Measurements from ENCODE around the gene CACNA1B.
"Not testable (repeated sequence)": the region's sequence is repeated elsewhere in the genome, so short reads cannot be mapped to it uniquely, and the experiment has no call there.

CACNA1B gene

GRCh38 chr9:138078846-138079245 is 201.3 kb downstream of the CACNA1B start:
- H3K36me3 ChIP-seq: no peaks in the 10 kb centered on the region
- no peak overlapping the region for H3K9ac ChIP-seq
- H3K27ac ChIP-seq: no peak overlapping the region
- no peak overlapping the region for H3K4me3 ChIP-seq
- no peak overlapping the region for H3K4me2 ChIP-seq
- no peaks in the 10 kb centered on the region for H4K20me1 ChIP-seq
- no peaks in the 10 kb centered on the region for H3K4me1 ChIP-seq
- H3K27me3 ChIP-seq: no peaks in the 10 kb centered on the region
- H3K9me3 ChIP-seq (replicated peaks in 1 of 11): peaks cover 4 to 11% (median 5%) of the 10 kb centered on the region in 11 experiments; a peak in 19 of 22 replicates
- TF ChIP-seq Cebpa-rat (IDR thresholded peaks at IDR 0.05): no peak

- Histone ChIP-seq H4K20me1 (no peaks in the 10 kb centered on the region), H3K4me2 (no peak overlapping the region), H3K4me3 (no peak overlapping the region), H3K9ac (no peak overlapping the region), H3K27ac (no peak overlapping the region), H3K4me1 (no peaks in the 10 kb centered on the region), H3K27me3 (no peaks in the 10 kb centered on the region), H3K9me3 (replicated peaks in 1 of 11) (peaks cover 25 to 32% (median 27%) of the 10 kb centered on the region in 11 experiments), H3K36me3 (no peaks in the 10 kb centered on the region)
- no peak for TF ChIP-seq Cebpa-rat (IDR thresholded peaks at IDR 0.05)
Measured at GRCh38 chr9:138080979-138081378, 203.4 kb downstream of the CACNA1B start.

GRCh38 chr9:138082918-138083636 is 205.5 kb downstream of the CACNA1B start:
- no peaks in the 10 kb centered on the region for H4K20me1 ChIP-seq
- H3K36me3 ChIP-seq: no peaks in the 10 kb centered on the region
- no peak overlapping the region for H3K27ac ChIP-seq
- no peaks in the 10 kb centered on the region for H3K4me1 ChIP-seq
- H3K27me3 ChIP-seq: no peaks in the 10 kb centered on the region
- no peak overlapping the region for H3K9ac ChIP-seq
- H3K4me2 ChIP-seq: no peak overlapping the region
- TF ChIP-seq Cebpa-rat (IDR thresholded peaks at IDR 0.05): no peak
- peaks cover 32 to 39% (median 35%) of the 10 kb centered on the region in 11 experiments for H3K9me3 ChIP-seq (replicated peaks in 1 of 11)
- no peak overlapping the region for H3K4me3 ChIP-seq

- no peaks in the 10 kb centered on the region for H4K20me1 ChIP-seq
- H3K9me3 ChIP-seq (replicated peaks in 1 of 11): peaks cover 32 to 39% (median 35%) of the 10 kb centered on the region in 11 experiments
- no peak overlapping the region for H3K9ac ChIP-seq
- no peak overlapping the region for H3K4me3 ChIP-seq
- TF ChIP-seq Cebpa-rat (IDR thresholded peaks at IDR 0.05): no peak
- no peaks in the 10 kb centered on the region for H3K4me1 ChIP-seq
- no peak overlapping the region for H3K27ac ChIP-seq
- H3K4me2 ChIP-seq: no peak overlapping the region
- H3K36me3 ChIP-seq: no peaks in the 10 kb centered on the region
- no peaks in the 10 kb centered on the region for H3K27me3 ChIP-seq
Measured at GRCh38 chr9:138083873-138084272, 206.3 kb downstream of the CACNA1B start.

GRCh38 chr9:138085568-138085967 is 208.0 kb downstream of the CACNA1B start:
- Histone ChIP-seq H3K36me3 (no peaks in the 10 kb centered on the region), H3K4me1 (no peaks in the 10 kb centered on the region), H3K4me3 (no peak overlapping the region), H3K9me3 (replicated peaks in 1 of 11) (peaks cover 32 to 39% (median 35%) of the 10 kb centered on the region in 11 experiments), H3K27me3 (no peaks in the 10 kb centered on the region), H4K20me1 (no peaks in the 10 kb centered on the region), H3K9ac (no peak overlapping the region), H3K4me2 (no peak overlapping the region), H3K27ac (no peak overlapping the region)
- no peak for TF ChIP-seq Cebpa-rat (IDR thresholded peaks at IDR 0.05)

GRCh38 chr9:138092057-138092456 is 214.5 kb downstream of the CACNA1B start:
- H4K20me1 ChIP-seq; H3K4me1 ChIP-seq; H3K27me3 ChIP-seq; H3K36me3 ChIP-seq; H3K4me3 ChIP-seq; H3K27ac ChIP-seq; H3K9ac ChIP-seq; H3K9me3 ChIP-seq (replicated peaks in 1 of 11); H3K4me2 ChIP-seq: not testable (repeated sequence)

- H3K36me3 ChIP-seq: no peaks in the 10 kb centered on the region
- H3K9me3 ChIP-seq (replicated peaks in 1 of 11): no peaks in the 10 kb centered on the region
- no peak overlapping the region for H3K4me2 ChIP-seq
- no peak for TF ChIP-seq Cebpa-rat (IDR thresholded peaks at IDR 0.05)
- H3K9ac ChIP-seq: no peak overlapping the region
- H4K20me1 ChIP-seq: no peaks in the 10 kb centered on the region
- H3K4me1 ChIP-seq: no peaks in the 10 kb centered on the region
- H3K27ac ChIP-seq: no peak overlapping the region
- H3K4me3 ChIP-seq: no peak overlapping the region
- no peaks in the 10 kb centered on the region for H3K27me3 ChIP-seq
Measured at GRCh38 chr9:138094028-138094427, 216.4 kb downstream of the CACNA1B start.

GRCh38 chr9:138095813-138096518 is 218.4 kb downstream of the CACNA1B start:
- Histone ChIP-seq H3K4me2 (no peak overlapping the region), H3K27me3 (no peaks in the 10 kb centered on the region), H3K4me3 (no peak overlapping the region), H3K36me3 (no peaks in the 10 kb centered on the region), H4K20me1 (no peaks in the 10 kb centered on the region), H3K4me1 (no peaks in the 10 kb centered on the region), H3K9ac (no peak overlapping the region), H3K27ac (no peak overlapping the region), H3K9me3 (replicated peaks in 1 of 11) (no peaks in the 10 kb centered on the region)
- no peak for TF ChIP-seq Cebpa-rat (IDR thresholded peaks at IDR 0.05)

- Histone ChIP-seq H3K27ac (no peak overlapping the region), H3K4me2 (no peak overlapping the region), H3K9ac (no peak overlapping the region), H3K27me3 (no peaks in the 10 kb centered on the region), H3K36me3 (no peaks in the 10 kb centered on the region), H3K9me3 (replicated peaks in 1 of 11) (no peaks in the 10 kb centered on the region), H4K20me1 (no peaks in the 10 kb centered on the region), H3K4me3 (no peak overlapping the region), H3K4me1 (no peaks in the 10 kb centered on the region)
- TF ChIP-seq Cebpa-rat (IDR thresholded peaks at IDR 0.05): no peak
Measured at GRCh38 chr9:138096519-138096845, 218.9 kb downstream of the CACNA1B start.

GRCh38 chr9:138097501-138097991 is 220.0 kb downstream of the CACNA1B start:
- TF ChIP-seq Cebpa-rat (IDR thresholded peaks at IDR 0.05): no peak
- Histone ChIP-seq H3K9me3 (replicated peaks in 1 of 11) (no peaks in the 10 kb centered on the region), H3K9ac (no peak overlapping the region)

More at GRCh38 chr9:138097501-138097991, 220.0 kb downstream of the CACNA1B start:
- Histone ChIP-seq H3K4me1 (no peaks in the 10 kb centered on the region), H3K36me3 (no peaks in the 10 kb centered on the region), H3K27ac (no peak overlapping the region), H4K20me1 (no peaks in the 10 kb centered on the region), H3K4me2 (no peak overlapping the region), H3K27me3 (no peaks in the 10 kb centered on the region), H3K4me3 (no peak overlapping the region)

Measured in BLaER1 treated with 17β-estradiol and CSF1 and Interleukin-3, amounts not matched to agents 10 nM and 100 nM (cell line).